ENCODE results near the gene CD244.
A peak's percentile ranks its signal among the peaks of the same experiment; 100 is the strongest.

GRCh38 chr1:160795951-160796383 lies 66.7 kb downstream of the CD244 start, which contains the start of gene LY9:
- TF ChIP-seq, protein P1, sequence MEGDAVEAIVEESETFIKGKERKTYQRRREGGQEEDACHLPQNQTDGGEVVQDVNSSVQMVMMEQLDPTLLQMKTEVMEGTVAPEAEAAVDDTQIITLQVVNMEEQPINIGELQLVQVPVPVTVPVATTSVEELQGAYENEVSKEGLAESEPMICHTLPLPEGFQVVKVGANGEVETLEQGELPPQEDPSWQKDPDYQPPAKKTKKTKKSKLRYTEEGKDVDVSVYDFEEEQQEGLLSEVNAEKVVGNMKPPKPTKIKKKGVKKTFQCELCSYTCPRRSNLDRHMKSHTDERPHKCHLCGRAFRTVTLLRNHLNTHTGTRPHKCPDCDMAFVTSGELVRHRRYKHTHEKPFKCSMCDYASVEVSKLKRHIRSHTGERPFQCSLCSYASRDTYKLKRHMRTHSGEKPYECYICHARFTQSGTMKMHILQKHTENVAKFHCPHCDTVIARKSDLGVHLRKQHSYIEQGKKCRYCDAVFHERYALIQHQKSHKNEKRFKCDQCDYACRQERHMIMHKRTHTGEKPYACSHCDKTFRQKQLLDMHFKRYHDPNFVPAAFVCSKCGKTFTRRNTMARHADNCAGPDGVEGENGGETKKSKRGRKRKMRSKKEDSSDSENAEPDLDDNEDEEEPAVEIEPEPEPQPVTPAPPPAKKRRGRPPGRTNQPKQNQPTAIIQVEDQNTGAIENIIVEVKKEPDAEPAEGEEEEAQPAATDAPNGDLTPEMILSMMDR (IDR thresholded peaks at IDR 0.05 in 8 of 11, conservative IDR thresholded peaks at IDR 0.05 in 3 of 11) = no peak
- TF ChIP-seq POLR2A (IDR thresholded peaks at IDR 0.05) (peak in 2 of 3 donors; percentile 72 to 85), POLR2AphosphoS5 (IDR thresholded peaks at IDR 0.05) (peak in 2 of 3 donors; percentile 17 to 98)
